SK-N-MC (cell line): Measurements from ENCODE around the gene PROK2.

ENCODE experiments used
- EZH2 ChIP-seq: fragments of 200-600 bp; sonication (generic); IDR thresholded peaks from one replicate; pipeline ENCODE4 v1.6.1; 2017; ENCODE audit warnings: antibody characterized with exemption
- FOXP2 ChIP-seq: optimal IDR thresholded peaks from 2 replicates; pipeline ENCODE3; 2011; ENCODE audit warnings: mild to moderate bottlenecking, moderate library complexity; ENCODE audit not compliant: insufficient read depth; ENCODE audit errors: extremely low read length, control extremely low read depth
- POLR2AphosphoS5 ChIP-seq: IDR thresholded peaks from 2 replicates; pipeline ENCODE4 v1.6.1; 2012; ENCODE audit warnings: mild to moderate bottlenecking, low read depth, low read length, borderline replicate concordance

- TF ChIP-seq EZH2 (no peak), POLR2AphosphoS5 (no peak), FOXP2 (no peak)
Observed at GRCh38 chr3:71783152-71783551, 1.8 kb downstream of the PROK2 start.
